ENCODE data around the gene CYP2C18. TPM values are rescaled to one million over a fixed set of nuclear protein-coding genes. Genes with fewer than 3 reads are reported as not detected.

Gene CYP2C18
- total and polyA plus RNA-seq, 2 of the 13 experiments (the other 11 are each of a cell fraction or from before 2014, with no cell fraction given), result 0.07 TPM; not detected in 1

DNA sequence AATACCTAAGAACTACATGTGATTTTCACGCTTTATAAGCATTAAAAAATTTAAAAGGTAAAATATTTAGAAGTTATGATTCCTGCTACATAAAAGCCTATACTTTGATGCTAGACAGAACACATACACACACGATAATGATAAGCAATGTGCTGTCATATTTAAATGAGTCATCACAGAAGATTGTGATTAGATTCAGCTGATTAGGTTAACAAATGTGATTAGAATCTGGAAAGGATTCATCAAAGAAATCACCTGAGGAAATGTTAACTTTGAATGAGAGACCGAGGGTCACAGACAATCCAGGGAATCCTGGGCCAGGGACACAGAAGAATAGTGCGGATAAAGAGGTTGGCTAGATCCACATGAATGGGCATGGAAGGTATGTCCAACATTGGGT lies 42.0 kb upstream of the CYP2C18 start:
- no peak for DNase-seq (ENCODE audit: low spot score)
- Histone ChIP-seq H4K20me1 (ENCODE audit: insufficient read depth, low read length) (no peaks in the 10 kb centered on the region), H3K4me1 (ENCODE audit: insufficient read depth, low read length) (no peaks in the 10 kb centered on the region), H3K4me3 (replicated peaks in 1 of 3; ENCODE audit: insufficient read depth in 1 of 3, low read depth in 2 of 3, low read length in 3 of 3) (no peak overlapping the region), H3K9me3 (ENCODE audit: low read length) (peaks cover 16% of the 10 kb centered on the region), H3K4me2 (ENCODE audit: low read depth, low read length) (no peak overlapping the region), H3K79me2 (ENCODE audit: insufficient read depth, low read length) (no peaks in the 10 kb centered on the region), H3K27me3 (ENCODE audit: control insufficient read depth in 1 of 2, insufficient read depth in 2 of 2, low read length in 2 of 2) (no peaks in the 10 kb centered on the region; a peak in 1 of 5 replicates), H2AFZ (ENCODE audit: low read length) (no peak overlapping the region), H3K27ac (ENCODE audit: extremely low read length, insufficient read depth, low read length) (no peak overlapping the region), H3K36me3 (replicated peaks in 1 of 2; ENCODE audit: control insufficient read depth in 1 of 2, insufficient read depth in 2 of 2, low read length in 2 of 2) (no peaks in the 10 kb centered on the region), H3K9ac (ENCODE audit: insufficient read depth, low read depth, low read length) (no peak overlapping the region)
- WGBS (ENCODE audit: low lambda C conversion rate), result 63% methylated on average over 4 of the region's 4 CpGs
- in situ Hi-C loops (cut with HindIII; ENCODE audit: extremely low pct_ligation_motif_present, low pct_unique_long_range_greater_than_20kb) (loop anchor here (25.0 kb wide), 1 partner anchor 596 kb away; no protein-coding TSS in a partner anchor), intact Hi-C loops (cut with micrococcal nuclease; ENCODE audit: unreplicated experiment) (no loop called here)
- ATAC-seq, result no peak
- ChIA-PET POLR2A (no interaction called here), CTCF (ENCODE audit: low intra/inter-chr PET ratio, low total read pairs) (no interaction called here)
- BruUV-seq (replicated peaks), result no TSS peak
- no peak for FAIRE-seq
- no peak for TF ChIP-seq NAIF1 (CRISPR knock-in tag; IDR thresholded peaks at IDR 0.05; ENCODE audit: borderline replicate concordance)
- no peak for TF ChIP-seq ZNF383 (CRISPR knock-in tag; IDR thresholded peaks at IDR 0.05; ENCODE audit: borderline replicate concordance)
- TF ChIP-seq SETDB1 (CRISPR knock-in tag; IDR thresholded peaks at IDR 0.05; ENCODE audit: borderline replicate concordance), result no peak
- no peak for TF ChIP-seq KDM2A (CRISPR knock-in tag; IDR thresholded peaks at IDR 0.05; ENCODE audit: borderline replicate concordance, low read depth)
- no peak for TF ChIP-seq ZBTB26 (CRISPR knock-in tag; IDR thresholded peaks at IDR 0.05; ENCODE audit: borderline replicate concordance)
- no peak for TF ChIP-seq SKIL (CRISPR knock-in tag; IDR thresholded peaks at IDR 0.05; ENCODE audit: borderline replicate concordance)
- TF ChIP-seq, protein P1, sequence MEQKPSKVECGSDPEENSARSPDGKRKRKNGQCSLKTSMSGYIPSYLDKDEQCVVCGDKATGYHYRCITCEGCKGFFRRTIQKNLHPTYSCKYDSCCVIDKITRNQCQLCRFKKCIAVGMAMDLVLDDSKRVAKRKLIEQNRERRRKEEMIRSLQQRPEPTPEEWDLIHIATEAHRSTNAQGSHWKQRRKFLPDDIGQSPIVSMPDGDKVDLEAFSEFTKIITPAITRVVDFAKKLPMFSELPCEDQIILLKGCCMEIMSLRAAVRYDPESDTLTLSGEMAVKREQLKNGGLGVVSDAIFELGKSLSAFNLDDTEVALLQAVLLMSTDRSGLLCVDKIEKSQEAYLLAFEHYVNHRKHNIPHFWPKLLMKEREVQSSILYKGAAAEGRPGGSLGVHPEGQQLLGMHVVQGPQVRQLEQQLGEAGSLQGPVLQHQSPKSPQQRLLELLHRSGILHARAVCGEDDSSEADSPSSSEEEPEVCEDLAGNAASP (CRISPR knock-in tag; IDR thresholded peaks at IDR 0.05; ENCODE audit: borderline replicate concordance), result no peak
- no peak for TF ChIP-seq HOXA7 (CRISPR knock-in tag; IDR thresholded peaks at IDR 0.05)
- no peak for TF ChIP-seq ZNF777 (CRISPR knock-in tag; IDR thresholded peaks at IDR 0.05)
- TF ChIP-seq IKZF1 (IDR thresholded peaks at IDR 0.05), result no peak
- TF ChIP-seq ZNF670 (CRISPR knock-in tag; IDR thresholded peaks at IDR 0.05; ENCODE audit: borderline replicate concordance), result no peak
- no peak for TF ChIP-seq ZNF318 (CRISPR knock-in tag; IDR thresholded peaks at IDR 0.05)
